GM23338 (cell line): Measurements from ENCODE around the gene PGGHG. TPM values are rescaled to one million over a fixed set of nuclear protein-coding genes. Genes with fewer than 3 reads are reported as not detected.

Experiments used
- ATAC-seq: fragments of 200-7000 bp; cut with Tn5 transposase; 3 replicates; pipeline ENCODE4 v1.9.1; 2020
- DNase-seq: peaks from one replicate; pipeline ENCODE4 v3.0.0-alpha.2; 2015; ENCODE audit warnings: low spot score
- H2AFZ ChIP-seq: fragments of 200-600 bp; sonication (generic); 2 replicates; pipeline ENCODE4 v1.8.0; 2016; ENCODE audit warnings: antibody characterized with exemption, mild to moderate bottlenecking, moderate library complexity
- H3F3A ChIP-seq: fragments of 200-600 bp; sonication (generic); replicated peaks from 2 replicates; pipeline ENCODE4 v1.8.0; 2017; ENCODE audit warnings: antibody characterized with exemption, mixed run types, low read depth
- H3K27ac ChIP-seq: fragments of 200-600 bp; sonication (generic); 2 replicates; pipeline ENCODE4 v1.6.1; 2016; ENCODE audit warnings: low read depth
- H3K27me3 ChIP-seq: fragments of 200-600 bp; sonication (generic); 2 replicates; pipeline ENCODE4 v1.8.0; 2016; ENCODE audit warnings: mild to moderate bottlenecking, mixed run types, moderate library complexity; ENCODE audit not compliant: insufficient read depth
- H3K36me3 ChIP-seq: fragments of 200-600 bp; sonication (generic); 2 replicates; pipeline ENCODE4 v1.8.0; 2016; ENCODE audit warnings: mild to moderate bottlenecking; ENCODE audit not compliant: insufficient read depth
- H3K4me1 ChIP-seq: fragments of 200-600 bp; sonication (generic); 2 replicates; pipeline ENCODE4 v1.8.0; 2016; ENCODE audit warnings: mild to moderate bottlenecking, moderate library complexity; ENCODE audit not compliant: insufficient read depth
- H3K4me2 ChIP-seq: fragments of 200-600 bp; sonication (generic); 2 replicates; pipeline ENCODE4 v1.7.1; 2017; ENCODE audit warnings: mixed run types
- H3K4me3 ChIP-seq: fragments of 200-600 bp; sonication (generic); 2 replicates; pipeline ENCODE4 v1.6.1; 2016; ENCODE audit warnings: mixed run types
- H3K79me2 ChIP-seq: fragments of 200-600 bp; sonication (generic); replicated peaks from 2 replicates; pipeline ENCODE4 v1.8.0; 2017; ENCODE audit warnings: mild to moderate bottlenecking; ENCODE audit not compliant: insufficient read depth
- H3K9me2 ChIP-seq: fragments of 200-600 bp; sonication (generic); 2 replicates; pipeline ENCODE4 v1.8.0; 2017; ENCODE audit not compliant: insufficient read depth
- H4K20me1 ChIP-seq: fragments of 200-600 bp; sonication (generic); replicated peaks from 2 replicates; pipeline ENCODE4 v1.8.0; 2017; ENCODE audit warnings: mild to moderate bottlenecking; ENCODE audit not compliant: insufficient read depth
- H3K27ac Mint-ChIP-seq: 2 replicates; pipeline ENCODE4 v1.8.0; 2020; ENCODE audit warnings: inconsistent platforms, mild to moderate bottlenecking, moderate library complexity, mixed read lengths
- H3K27me3 Mint-ChIP-seq: 3 replicates; pipeline ENCODE4 v1.8.0; 2022; ENCODE audit warnings: low read depth, mild to moderate bottlenecking, moderate library complexity, mixed read lengths, inconsistent platforms; ENCODE audit not compliant: insufficient read depth, poor library complexity
- H3K36me3 Mint-ChIP-seq: 3 replicates; pipeline ENCODE4 v1.8.0; 2021; ENCODE audit warnings: low read depth, mild to moderate bottlenecking, inconsistent platforms, moderate library complexity, mixed read lengths
- H3K4me1 Mint-ChIP-seq: 3 replicates; pipeline ENCODE4 v1.8.0; 2020; ENCODE audit warnings: mild to moderate bottlenecking, inconsistent platforms, mixed read lengths
- H3K4me3 Mint-ChIP-seq: 3 replicates; pipeline ENCODE4 v1.8.0; 2021; ENCODE audit warnings: moderate library complexity, mild to moderate bottlenecking, inconsistent platforms, mixed read lengths
- H3K9me3 Mint-ChIP-seq: 3 replicates; pipeline ENCODE4 v1.8.0; 2020; ENCODE audit warnings: moderate library complexity, mild to moderate bottlenecking, inconsistent platforms, mixed read lengths
- EZH2phosphoT487 ChIP-seq: fragments of 200-600 bp; sonication (generic); IDR thresholded peaks from one replicate; pipeline ENCODE4 v1.8.1; 2018; ENCODE audit warnings: antibody characterized with exemption; ENCODE audit not compliant: unreplicated experiment
- JUNB ChIP-seq: IDR thresholded peaks from one replicate; pipeline ENCODE4 v1.6.1; 2016; ENCODE audit warnings: antibody characterized with exemption; ENCODE audit not compliant: unreplicated experiment
- NANOG ChIP-seq: IDR thresholded peaks from 2 replicates; pipeline ENCODE4 v1.6.1; 2016; ENCODE audit warnings: antibody characterized with exemption, borderline replicate concordance
- ZNF114 ChIP-seq: fragments of 250-450 bp; sonication (Bioruptor Pico); IDR thresholded peaks from 2 replicates; pipeline ENCODE4 v1.5.0; 2020; ENCODE audit warnings: mild to moderate bottlenecking, moderate library complexity
- ZNF331 ChIP-seq: fragments of 250-450 bp; sonication (Bioruptor Pico); IDR thresholded peaks from 2 replicates; pipeline ENCODE4 v1.5.0; 2020; ENCODE audit warnings: low read depth, mild to moderate bottlenecking, moderate library complexity
- polyA plus RNA-seq: library from polyadenylated mRNA; unstranded; fragments of >200 nt; fragmentation: Nextera tagmentation; extraction: Ambion mirVana; gene quantifications from 2 replicates; pipeline ENCODE4 v1.2.1, GENCODE V29; 2016
- total RNA-seq: library from RNA; depleted of rRNA; stranded (reverse); fragments of >200 nt; shearing (Covaris generic); gene quantifications from 2 replicates; pipeline ENCODE4 v1.2.3, GENCODE V29; 2014
- TF ChIP-seq, protein P1 (sequence below): fragments of 250-450 bp; sonication (Bioruptor Pico); IDR thresholded peaks from 2 replicates; pipeline ENCODE4 v1.5.0; 2020; ENCODE audit warnings: mild to moderate bottlenecking, moderate library complexity

PGGHG gene
- total and polyA plus RNA-seq, 2 experiments from 2014 or later = 24.9 to 55.8 TPM

DNA sequence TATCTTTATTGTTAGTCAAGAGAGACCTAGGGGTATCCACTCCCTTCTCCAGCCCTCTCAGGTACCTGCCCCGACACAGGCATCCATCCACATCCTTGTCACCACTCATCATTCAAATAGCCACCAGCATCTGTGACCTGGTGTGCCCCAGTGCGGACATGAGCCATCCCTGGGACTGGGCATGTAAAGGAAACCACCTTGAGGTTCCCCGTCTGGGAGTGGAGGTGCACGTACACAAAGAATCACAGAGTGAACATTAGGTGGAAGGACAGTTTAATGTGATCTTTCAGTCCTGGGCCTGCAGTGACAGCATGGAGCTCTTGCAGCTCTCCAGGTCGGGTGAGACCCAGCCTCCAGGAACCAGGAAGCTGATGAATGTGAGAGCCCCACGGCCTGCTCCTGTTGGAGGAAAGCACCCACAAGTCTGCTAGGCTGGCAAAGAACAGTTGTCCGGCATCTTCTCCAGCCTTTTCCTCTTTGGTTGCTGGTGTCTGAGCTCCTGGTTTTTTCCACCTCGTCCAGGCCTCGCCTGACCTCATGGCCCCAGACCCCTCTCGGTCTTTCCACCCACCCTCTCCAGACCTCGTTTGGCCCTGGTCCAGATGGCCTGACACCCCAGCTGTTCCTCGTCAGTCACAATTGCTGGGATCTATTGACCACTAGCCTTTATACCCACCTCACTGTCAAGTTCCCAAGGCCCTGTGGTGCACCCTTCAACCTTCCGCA lies 35.6 kb upstream of the PGGHG start:
- no peaks in the 10 kb centered on the region for H3K27me3 ChIP-seq
- H3K9me2 ChIP-seq = peaks cover 4% of the 10 kb centered on the region; the same call in 1 of the 2 replicates
- Mint-ChIP-seq H3K36me3 (peaks cover 45% of the 10 kb centered on the region), H3K4me1 (no peaks in the 10 kb centered on the region; the same call in none of the 3 replicates), H3K4me3 (no peak overlapping the region), H3K9me3 (peaks cover 5% of the 10 kb centered on the region; the same call in 1 of the 3 replicates), H3K27ac (no peak overlapping the region; the same call in 1 of the 2 replicates), H3K27me3 (peaks cover 1% of the 10 kb centered on the region)
- no peak overlapping the region for H3K4me2 ChIP-seq
- no peaks in the 10 kb centered on the region for H3K4me1 ChIP-seq
- no peak overlapping the region for H3K4me3 ChIP-seq
- H3F3A ChIP-seq = peaks cover 16% of the 10 kb centered on the region
- H3K79me2 ChIP-seq = no peaks in the 10 kb centered on the region
- H2AFZ ChIP-seq = no peak overlapping the region
- no peaks in the 10 kb centered on the region for H4K20me1 ChIP-seq
- no peak overlapping the region for H3K27ac ChIP-seq
- no peak for TF ChIP-seq EZH2phosphoT487
- TF ChIP-seq, protein P1, sequence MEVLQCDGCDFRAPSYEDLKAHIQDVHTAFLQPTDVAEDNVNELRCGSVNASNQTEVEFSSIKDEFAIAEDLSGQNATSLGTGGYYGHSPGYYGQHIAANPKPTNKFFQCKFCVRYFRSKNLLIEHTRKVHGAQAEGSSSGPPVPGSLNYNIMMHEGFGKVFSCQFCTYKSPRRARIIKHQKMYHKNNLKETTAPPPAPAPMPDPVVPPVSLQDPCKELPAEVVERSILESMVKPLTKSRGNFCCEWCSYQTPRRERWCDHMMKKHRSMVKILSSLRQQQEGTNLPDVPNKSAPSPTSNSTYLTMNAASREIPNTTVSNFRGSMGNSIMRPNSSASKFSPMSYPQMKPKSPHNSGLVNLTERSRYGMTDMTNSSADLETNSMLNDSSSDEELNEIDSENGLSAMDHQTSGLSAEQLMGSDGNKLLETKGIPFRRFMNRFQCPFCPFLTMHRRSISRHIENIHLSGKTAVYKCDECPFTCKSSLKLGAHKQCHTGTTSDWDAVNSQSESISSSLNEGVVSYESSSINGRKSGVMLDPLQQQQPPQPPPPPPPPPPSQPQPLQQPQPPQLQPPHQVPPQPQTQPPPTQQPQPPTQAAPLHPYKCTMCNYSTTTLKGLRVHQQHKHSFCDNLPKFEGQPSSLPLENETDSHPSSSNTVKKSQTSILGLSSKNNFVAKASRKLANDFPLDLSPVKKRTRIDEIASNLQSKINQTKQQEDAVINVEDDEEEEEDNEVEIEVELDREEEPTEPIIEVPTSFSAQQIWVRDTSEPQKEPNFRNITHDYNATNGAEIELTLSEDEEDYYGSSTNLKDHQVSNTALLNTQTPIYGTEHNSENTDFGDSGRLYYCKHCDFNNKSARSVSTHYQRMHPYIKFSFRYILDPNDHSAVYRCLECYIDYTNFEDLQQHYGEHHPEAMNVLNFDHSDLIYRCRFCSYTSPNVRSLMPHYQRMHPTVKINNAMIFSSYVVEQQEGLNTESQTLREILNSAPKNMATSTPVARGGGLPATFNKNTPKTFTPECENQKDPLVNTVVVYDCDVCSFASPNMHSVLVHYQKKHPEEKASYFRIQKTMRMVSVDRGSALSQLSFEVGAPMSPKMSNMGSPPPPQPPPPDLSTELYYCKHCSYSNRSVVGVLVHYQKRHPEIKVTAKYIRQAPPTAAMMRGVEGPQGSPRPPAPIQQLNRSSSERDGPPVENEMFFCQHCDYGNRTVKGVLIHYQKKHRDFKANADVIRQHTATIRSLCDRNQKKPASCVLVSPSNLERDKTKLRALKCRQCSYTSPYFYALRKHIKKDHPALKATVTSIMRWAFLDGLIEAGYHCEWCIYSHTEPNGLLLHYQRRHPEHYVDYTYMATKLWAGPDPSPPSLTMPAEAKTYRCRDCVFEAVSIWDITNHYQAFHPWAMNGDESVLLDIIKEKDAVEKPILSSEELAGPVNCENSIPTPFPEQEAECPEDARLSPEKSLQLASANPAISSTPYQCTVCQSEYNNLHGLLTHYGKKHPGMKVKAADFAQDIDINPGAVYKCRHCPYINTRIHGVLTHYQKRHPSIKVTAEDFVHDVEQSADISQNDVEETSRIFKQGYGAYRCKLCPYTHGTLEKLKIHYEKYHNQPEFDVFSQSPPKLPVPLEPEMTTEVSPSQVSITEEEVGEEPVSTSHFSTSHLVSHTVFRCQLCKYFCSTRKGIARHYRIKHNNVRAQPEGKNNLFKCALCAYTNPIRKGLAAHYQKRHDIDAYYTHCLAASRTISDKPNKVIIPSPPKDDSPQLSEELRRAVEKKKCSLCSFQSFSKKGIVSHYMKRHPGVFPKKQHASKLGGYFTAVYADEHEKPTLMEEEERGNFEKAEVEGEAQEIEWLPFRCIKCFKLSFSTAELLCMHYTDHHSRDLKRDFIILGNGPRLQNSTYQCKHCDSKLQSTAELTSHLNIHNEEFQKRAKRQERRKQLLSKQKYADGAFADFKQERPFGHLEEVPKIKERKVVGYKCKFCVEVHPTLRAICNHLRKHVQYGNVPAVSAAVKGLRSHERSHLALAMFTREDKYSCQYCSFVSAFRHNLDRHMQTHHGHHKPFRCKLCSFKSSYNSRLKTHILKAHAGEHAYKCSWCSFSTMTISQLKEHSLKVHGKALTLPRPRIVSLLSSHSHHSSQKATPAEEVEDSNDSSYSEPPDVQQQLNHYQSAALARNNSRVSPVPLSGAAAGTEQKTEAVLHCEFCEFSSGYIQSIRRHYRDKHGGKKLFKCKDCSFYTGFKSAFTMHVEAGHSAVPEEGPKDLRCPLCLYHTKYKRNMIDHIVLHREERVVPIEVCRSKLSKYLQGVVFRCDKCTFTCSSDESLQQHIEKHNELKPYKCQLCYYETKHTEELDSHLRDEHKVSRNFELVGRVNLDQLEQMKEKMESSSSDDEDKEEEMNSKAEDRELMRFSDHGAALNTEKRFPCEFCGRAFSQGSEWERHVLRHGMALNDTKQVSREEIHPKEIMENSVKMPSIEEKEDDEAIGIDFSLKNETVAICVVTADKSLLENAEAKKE = no peak
- TF ChIP-seq NANOG = no peak
- TF ChIP-seq JUNB = no peak
- H3K36me3 ChIP-seq = peaks cover 12% of the 10 kb centered on the region; the same call in 1 of the 2 replicates
- no peak for DNase-seq
- ATAC-seq = no peak

DNA sequence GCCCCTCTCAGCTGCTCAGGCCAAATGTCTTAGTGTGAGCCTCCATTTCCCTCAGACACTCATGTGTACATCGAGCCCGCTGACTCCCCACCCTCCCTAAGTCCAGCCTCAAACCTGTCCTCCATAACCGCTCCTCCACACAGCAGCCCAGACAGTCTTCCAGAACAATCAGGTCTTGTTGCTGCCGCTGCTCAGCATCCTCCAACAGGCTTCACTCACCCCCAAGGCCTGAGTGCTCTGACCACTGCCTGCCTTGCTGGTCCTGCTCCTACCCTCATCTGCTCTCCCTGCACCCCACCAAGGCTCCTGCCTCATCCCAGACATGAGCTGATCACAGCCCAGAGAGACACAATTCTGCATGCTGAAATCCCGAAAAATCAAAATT lies 35.0 kb upstream of the PGGHG start:
- no peaks in the 10 kb centered on the region; the same call in none of the 3 replicates for H3K4me1 Mint-ChIP-seq
- Histone ChIP-seq H3K27me3 (no peaks in the 10 kb centered on the region), H3K9me2 (peaks cover 4% of the 10 kb centered on the region; the same call in 1 of the 2 replicates), H3K4me3 (no peak overlapping the region), H4K20me1 (no peaks in the 10 kb centered on the region), H3K79me2 (no peaks in the 10 kb centered on the region), H2AFZ (no peak overlapping the region), H3K27ac (no peak overlapping the region), H3K36me3 (peaks cover 12% of the 10 kb centered on the region; the same call in 1 of the 2 replicates), H3K4me1 (no peaks in the 10 kb centered on the region), H3F3A (peaks cover 16% of the 10 kb centered on the region), H3K4me2 (no peak overlapping the region)
- peaks cover 5% of the 10 kb centered on the region; the same call in 1 of the 3 replicates for H3K9me3 Mint-ChIP-seq
- DNase-seq (no peak), ATAC-seq (no peak)
- H3K36me3 Mint-ChIP-seq = peaks cover 40% of the 10 kb centered on the region
- H3K27me3 Mint-ChIP-seq = peaks cover 1% of the 10 kb centered on the region
- H3K4me3 Mint-ChIP-seq = no peak overlapping the region
- no peak overlapping the region; the same call in 1 of the 2 replicates for H3K27ac Mint-ChIP-seq
- TF ChIP-seq ZNF114 (CRISPR knock-in tag) (no peak), ZNF331 (CRISPR knock-in tag) (no peak)
